OCI-LY3 (cell line): ENCODE measurements around the gene ASB7.

ENCODE experiments used
- EZH2phosphoT487 ChIP-seq: fragments of 200-600 bp; shearing (Covaris generic); IDR thresholded peaks from 2 replicates; pipeline ENCODE4 v1.6.1; 2018; ENCODE audit warnings: antibody characterized with exemption, mixed run types, low read depth
- TF ChIP-seq, protein P1 (sequence below): fragments of 200-600, 300-600 bp; sonication (generic); IDR thresholded peaks from 2 replicates; pipeline ENCODE4 v1.5.1; 2014; ENCODE audit warnings: antibody characterized with exemption, low read length, low read depth

- TF ChIP-seq, protein P1, sequence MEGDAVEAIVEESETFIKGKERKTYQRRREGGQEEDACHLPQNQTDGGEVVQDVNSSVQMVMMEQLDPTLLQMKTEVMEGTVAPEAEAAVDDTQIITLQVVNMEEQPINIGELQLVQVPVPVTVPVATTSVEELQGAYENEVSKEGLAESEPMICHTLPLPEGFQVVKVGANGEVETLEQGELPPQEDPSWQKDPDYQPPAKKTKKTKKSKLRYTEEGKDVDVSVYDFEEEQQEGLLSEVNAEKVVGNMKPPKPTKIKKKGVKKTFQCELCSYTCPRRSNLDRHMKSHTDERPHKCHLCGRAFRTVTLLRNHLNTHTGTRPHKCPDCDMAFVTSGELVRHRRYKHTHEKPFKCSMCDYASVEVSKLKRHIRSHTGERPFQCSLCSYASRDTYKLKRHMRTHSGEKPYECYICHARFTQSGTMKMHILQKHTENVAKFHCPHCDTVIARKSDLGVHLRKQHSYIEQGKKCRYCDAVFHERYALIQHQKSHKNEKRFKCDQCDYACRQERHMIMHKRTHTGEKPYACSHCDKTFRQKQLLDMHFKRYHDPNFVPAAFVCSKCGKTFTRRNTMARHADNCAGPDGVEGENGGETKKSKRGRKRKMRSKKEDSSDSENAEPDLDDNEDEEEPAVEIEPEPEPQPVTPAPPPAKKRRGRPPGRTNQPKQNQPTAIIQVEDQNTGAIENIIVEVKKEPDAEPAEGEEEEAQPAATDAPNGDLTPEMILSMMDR: no peak
- TF ChIP-seq EZH2phosphoT487: no peak
Measured at GRCh38 chr15:100565591-100565990, 36.8 kb upstream of the ASB7 start.
